GM21447 (cell line): ENCODE measurements around the gene EPC1.

Source experiments
- ATAC-seq: cut with Tn5 transposase; IDR thresholded peaks from one replicate; pipeline ENCODE4 v1.9.1; 2021; ENCODE audit not compliant: unreplicated experiment

EPC1 gene

DNA sequence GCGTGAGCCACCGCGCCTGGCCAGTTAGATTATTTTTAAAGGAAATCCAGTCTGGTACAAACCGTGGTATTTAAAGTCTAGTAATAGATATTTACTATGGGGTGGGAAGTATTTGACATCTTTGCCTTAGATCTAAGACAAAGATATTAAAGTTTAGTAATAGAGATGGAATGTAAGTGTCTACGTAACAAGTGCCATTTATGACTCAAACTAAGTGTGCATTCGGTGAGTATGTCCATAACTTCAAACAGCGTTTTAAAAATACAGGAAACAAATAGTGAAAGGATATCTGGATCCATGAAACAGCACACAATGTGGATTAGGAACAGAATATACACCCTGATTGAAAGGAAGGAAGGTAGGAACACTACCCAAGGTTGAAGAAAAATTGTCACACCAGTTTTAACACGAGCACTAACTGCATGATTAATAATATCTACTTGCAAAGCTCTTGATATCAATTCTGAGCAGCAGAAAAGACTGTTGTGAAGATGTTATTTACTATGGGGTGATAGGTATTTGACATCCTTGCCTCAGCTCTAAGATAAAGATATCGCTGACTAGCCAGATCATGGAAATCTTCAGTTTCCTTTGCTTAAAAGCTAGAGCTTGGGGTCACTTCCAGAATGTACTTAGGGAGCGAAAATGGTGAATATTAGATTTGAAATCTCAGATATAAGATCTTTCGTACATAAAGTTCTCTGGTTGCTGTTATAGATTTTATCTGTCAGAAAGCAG is 48.7 kb downstream of the EPC1 start:
- no peak for ATAC-seq

DNA sequence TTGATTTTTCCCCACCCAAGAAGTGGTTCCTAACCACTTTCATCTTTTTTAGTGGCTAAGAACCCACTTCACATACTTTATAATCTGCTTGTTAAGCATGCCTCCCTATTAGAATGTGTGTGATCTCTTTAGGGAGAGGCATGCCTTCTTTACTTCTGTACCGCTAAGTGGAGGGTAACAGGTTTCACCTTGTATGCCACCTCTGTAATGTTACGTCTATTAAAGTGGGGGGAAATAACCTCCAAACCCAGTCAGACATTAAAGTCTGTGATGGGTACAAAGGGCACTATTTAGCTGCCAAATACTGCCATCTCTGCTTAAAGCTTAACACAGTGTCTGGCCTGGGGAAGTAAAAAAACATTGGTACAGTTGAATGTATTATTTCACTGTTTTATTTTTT is 51.9 kb downstream of the EPC1 start:
- ATAC-seq = no peak

DNA sequence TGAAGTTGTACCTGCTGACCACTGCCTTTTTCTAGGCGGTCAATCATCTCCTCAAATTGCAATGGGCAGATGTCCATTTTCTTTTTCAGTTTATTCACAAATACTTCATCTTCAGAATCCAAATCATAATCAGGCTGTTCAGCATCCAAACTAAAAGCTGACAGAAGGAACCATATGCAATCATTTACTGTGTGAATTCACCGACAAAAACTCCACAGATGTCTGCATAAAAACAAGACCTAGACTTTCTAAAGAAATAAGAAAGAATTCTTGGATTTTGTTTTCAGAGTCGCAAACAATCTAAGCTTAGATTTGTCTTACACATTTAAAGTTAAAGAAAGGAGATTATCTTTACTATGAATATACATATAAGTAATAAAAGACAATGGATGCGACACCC is 53.4 kb downstream of the EPC1 start:
- no peak for ATAC-seq

DNA sequence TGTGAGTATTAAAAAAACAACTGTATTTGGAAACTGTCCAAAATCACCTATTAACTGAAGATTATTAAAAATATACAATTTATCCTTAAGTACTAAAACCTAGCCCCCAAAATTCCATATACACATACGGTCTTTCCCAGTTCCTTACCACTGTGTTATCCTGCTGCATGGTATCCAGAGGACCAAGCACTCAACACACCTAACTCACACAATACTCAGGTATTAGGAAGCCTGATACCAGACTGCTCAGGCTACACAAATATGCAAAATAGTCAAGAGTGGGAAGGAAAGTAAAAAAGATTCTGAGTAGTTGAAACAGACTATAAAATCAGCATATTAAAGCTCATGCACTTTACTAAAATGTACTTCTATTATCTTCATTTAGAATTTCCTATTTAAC is 67.2 kb downstream of the EPC1 start:
- no peak for ATAC-seq

DNA sequence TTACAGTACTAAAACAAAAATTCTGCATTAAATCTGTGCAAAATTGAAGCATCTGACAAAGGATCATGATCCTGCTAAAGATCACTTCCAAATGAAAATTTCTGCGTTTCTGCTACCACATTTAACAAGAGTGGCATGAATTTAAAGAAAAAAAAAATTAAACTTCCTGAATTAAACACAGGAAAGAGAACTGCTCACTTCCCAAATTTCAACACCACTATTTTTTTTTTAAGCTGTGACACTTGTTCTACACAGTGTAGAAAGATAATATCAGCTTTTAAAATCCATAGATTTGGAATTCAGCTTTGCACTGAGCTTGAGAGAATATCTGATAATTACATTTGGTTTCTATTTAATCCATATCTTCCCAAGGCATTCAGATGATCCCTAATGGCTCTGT is 73.6 kb downstream of the EPC1 start:
- no peak for ATAC-seq

DNA sequence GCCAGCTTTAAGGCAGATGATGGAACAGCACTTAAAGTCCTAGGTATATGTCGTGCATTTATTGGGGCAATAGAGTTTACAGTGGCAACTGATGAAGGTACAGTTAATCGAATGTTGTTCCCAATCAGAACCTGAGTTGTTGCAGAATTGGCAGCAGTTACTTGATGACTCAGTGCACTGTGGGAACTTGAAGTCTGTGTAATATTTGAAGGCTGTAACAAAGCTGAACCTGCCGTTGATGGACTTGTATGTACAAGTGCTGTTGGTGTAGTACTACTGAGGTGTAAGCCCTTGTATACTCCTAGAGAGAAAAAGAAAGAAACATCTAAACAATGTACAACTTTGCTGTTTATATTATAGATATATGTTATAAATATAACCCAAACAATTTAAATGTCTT is 75.3 kb downstream of the EPC1 start:
- ATAC-seq = no peak

DNA sequence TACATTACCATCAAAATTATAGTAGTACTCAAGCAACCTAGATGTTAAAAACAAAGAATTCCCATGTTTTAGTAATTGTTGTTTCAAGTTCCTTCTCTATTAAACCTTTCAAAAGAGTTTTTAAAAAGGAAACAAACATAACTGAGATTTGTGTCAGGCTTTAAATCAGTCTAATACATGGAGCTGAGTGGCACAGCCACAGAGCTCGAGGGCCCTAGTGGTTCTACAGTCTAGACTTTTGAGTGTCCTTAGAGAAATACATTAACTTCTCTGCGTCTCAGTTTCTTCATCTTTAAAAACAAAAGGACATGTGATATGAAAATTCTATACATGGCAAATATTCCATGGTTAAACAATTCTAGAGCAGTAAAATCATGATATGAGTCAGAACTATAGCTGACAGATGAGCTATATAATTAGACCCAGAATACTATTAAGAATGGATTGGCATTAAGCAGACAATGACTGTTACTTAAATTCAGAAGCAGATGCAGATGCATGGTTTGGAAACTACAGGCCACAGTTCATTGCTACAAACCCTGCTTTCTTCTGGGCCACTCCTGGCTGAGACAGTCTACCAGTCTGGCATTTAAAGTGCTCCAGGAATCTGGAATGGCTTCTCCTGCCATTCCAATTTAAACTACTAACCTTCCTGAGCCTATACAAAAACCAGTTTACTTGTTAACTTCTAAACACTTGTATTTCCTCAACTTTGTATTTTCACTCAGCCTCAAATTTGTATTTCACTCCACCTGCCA is 77.4 kb downstream of the EPC1 start:
- ATAC-seq = no peak

DNA sequence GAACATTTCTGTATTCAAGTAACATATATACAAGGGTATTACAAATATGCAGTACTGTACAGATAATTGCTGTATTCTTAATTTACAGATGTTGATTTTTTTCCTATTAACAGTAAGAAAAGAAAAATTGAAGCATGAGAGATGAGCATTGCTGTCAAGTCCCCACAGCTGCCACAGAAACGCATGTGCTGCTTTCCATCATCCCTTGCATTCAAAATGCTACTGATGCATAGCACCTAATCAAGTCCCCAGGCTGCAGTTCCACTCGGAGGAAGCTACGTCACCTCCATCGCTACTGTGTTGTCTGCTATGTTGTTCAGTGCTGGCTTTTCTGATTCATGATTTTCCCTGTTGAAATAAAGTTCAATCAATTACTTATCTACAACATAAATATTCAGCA is 78.2 kb downstream of the EPC1 start:
- ATAC-seq = no peak

DNA sequence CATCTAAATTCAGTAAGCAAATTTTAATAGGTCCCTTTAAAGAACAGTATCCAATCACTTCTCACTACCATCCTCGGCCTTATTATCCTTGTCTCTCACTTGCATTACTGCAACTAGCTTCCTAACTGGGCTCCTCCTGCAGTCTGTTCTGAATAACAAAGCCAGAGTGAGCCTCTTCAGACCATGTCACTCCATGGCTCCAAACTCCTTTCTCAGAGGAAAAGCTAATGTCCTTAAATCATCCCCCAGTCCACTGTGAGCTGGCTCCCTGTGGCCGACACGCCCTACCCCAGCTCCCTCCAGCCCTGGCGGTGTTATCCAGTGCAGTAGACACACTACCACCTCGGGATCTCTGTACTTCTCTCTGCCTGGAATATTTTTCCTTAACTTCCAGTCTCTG is 80.0 kb downstream of the EPC1 start:
- no peak for ATAC-seq

DNA sequence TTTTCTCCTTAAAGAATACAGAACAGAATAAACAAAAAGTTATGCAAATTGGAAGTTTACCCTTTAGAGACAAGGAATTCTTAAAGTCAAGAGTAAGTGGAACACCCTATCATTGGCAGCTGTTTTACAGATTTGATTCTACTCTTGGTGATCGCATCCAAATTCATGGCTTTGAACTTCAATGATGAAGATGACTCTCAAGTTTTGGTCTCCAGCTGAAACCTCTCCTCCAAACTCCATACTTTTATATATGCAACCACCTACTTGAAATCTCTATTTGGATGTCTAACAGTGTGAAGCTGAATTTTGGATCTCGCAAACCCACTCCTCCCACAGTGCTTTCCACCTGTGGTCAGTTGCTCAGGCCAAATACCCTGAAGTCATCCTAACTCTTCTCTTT is 80.4 kb downstream of the EPC1 start:
- ATAC-seq = no peak

DNA sequence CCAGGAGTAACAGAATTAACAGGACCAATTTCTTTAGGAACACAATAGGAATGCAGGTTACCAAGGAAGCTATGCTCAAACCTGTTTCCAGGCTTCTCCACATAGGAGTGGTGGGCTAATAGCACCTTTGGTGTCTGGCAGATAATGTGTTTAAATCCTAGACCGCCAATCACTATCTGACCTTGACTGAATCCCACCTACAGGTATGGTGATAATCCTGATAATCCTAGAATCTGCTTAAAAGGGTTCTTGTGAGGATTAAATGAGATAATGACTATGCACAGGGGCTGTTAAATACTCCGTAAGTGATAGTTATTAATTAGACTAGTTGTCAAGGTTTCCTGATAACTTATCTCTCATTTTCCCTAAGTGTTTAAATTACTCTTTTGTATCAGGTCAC is 81.2 kb downstream of the EPC1 start:
- ATAC-seq = no peak

DNA sequence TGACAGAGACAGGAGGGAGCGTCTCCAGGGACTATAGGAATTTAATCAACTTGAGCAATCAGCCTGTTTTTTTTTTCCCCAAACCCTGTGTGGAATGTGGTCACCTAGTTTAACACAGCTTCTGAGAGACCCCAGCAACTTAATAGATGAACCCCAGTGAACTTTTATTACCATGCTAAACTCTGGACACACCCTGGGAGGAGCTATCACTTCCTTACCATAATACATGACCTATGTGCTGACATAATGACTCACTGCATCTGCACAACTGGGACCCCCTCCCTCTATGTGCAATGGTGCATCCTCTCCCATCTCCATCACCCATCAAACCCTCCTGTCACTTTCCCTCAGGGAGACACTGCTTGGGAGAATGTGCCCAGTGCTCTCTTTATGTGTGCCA is 83.7 kb downstream of the EPC1 start:
- ATAC-seq = no peak

DNA sequence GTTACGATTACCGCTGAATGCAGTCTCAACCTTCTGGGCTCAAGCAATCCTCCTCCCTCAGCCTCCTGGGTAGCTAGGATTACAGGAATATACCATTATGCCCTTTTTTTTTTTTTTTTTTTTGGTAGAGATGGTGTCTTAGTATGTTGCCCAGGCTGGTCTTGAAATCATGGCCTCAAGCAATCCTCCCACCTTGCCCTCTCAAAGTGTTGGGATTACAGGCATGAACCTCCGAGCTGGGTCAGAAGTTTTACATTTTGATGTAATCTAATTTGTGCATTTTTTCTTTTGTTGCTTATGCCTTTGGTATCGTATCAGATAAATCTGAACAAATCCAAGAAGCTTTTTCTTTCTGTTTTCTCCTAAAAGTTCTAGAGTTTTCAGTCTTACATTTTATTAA is 87.4 kb downstream of the EPC1 start:
- no peak for ATAC-seq

DNA sequence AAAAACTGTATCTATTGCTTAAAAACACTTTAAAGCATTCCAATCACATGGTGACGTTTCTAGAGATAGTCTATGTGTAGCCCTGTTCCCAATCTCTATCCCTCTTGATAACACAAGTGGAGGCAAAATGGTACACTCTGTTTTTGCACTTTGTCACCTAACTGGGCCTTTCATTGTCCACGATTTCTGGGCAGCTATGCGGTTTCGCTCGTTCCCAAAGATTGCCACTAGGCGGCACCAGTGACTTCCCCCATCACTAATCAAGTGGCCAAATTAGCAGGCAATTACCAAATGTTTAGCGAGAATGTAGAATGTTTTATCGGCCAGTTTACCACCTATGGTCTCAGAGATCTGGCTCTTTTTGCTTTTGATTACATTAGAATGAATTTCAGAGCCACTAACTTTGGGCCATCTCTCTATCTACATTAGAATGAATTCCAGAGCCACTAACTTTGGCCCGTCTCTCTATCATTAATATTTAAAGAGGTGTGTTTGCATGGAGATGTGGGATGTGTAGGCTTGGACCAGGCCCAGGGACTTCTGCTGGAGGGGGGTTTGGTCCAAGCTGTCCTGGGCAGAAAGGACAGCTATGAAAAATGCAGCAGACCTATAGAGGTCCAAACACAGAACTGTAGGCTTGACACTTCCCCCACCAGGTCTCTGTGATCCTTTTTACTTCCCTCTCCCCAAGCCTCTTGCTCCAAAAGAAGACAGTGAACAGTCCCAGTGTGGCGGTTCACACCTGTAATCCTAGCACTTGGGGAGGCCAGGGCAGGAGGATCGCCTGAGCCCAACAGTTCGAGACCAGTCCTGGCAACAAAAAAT is 90.1 kb downstream of the EPC1 start:
- peak; percentile 70 for ATAC-seq

DNA sequence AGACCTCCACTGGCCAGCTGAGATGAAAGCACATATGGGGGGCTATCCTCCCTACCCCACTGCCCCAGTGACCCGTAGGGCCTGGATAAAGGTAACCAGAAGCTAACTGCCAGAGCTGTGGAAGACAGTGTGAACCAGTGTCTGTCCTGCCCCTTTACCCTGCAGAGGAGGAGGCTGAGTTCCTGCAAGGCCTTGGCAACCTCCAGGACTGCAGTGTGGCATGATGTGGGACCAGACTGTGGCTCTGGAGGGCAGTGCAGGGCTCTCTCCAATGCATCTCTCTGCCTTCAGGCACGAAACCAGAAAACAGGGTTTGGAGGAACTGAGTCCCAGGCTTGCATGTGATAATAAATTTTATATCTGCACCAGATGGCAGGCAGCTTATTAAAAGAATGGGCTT is 93.1 kb downstream of the EPC1 start:
- no peak for ATAC-seq

DNA sequence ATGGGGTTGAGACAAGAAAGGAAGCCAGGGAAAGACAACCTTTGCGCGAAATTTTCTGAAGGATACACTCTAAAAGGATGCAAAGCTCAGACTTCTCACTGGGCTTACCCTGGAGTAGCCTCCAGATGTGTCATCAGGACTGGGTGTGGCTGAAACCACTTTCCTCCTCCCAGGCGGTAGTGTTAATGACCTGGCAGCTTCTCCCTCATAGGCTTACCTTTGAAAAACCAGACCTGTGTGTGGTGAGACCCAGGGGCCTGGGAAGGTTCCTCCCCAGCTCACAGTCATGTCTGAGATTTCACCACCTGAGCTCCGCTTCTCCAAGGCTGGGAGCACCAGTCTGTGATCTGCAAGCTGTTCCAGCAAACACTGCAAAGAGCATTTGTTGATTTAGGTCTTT is 93.7 kb downstream of the EPC1 start:
- no peak for ATAC-seq

DNA sequence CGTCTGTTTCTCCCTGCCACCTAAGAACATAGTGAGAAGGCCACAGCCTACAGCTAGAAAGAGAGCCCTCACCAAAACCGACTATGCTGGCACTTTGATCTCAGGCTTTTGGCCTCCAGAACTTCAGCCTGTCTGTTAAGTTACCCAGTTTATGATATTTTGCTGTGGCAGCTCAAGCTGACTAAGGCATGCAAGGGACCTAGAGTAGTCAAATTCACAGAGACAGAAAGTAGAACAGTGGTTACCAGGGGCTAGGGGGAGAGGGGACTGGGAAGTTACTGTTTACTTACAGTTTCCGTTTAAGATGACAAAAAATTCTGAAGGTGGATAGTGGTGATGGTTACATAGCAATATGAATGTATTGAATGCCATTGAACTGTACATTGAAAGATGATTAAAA is 96.5 kb downstream of the EPC1 start:
- peak; percentile 80 for ATAC-seq

DNA sequence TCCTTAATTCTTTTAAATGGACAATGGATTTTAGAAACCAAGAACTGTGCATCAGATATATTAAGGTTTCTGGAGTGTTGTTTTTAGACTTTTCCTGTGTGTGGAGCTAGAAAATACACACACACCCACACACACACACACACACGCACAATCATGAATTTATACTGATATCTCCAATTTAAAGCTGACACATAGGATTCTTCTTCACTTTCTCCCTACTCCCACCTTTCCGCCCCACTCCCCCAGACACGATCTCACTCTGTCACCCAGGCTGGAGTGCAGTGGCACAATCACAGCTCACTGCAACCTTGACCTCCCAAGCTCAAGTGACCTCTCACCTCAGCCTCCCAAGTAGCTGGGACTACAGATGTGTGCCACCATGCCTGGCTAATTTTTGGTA is 100.3 kb downstream of the EPC1 start:
- no peak for ATAC-seq

DNA sequence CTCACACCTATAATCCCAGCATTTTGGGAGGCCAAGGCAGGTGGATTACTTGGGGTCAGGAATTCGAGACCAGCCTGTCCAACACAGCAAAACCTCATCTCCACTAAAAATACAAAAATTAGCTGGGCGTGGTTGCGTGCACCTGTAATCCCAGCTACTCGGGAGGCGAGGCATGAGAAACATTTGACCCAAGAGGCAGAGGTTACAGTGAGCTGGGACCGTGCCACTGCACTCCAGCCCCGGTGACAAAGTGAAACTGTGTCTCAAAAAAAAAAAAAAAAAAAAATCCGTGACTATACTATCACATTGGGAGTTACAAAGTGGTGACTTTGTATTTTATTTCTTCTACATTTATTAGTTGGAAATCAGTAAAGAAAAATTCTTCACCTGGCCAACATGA is 101.2 kb downstream of the EPC1 start:
- ATAC-seq = no peak

DNA sequence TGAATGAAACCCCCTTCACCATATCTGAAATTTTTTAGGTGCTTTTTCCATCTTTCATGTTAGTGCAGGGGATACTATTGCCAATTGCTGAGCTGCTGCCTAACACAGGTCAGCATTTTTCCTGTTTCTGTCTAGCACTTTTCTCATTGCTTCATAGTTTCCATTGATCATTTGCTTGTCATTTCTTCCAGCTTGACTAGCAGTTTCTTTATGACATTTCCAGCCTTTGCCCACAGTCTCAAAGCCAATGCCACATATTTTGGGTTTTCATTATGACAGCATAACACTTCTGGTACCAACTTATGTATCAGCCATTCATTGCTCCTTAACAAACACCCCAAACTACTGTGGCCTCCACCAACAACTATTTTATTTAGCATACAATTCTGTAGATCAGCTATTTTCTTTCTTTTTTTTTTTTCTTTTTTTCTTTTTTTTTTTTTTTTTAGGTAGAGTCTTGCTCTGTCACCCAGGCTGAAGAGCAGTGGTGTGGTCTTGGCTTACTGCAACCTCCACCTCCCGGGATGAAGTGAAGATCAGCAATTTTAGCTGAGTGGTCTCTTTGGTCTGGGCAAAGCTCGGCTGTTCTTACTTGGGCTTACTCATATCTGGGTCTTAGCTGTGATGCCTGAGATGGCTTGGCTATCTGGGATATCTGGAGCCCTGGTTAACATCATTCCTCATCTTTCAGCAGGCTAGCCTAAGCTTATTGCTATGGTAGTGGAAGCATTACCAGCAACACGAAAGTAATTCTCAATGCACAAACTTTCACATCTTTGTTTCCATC is 102.3 kb downstream of the EPC1 start:
- no peak for ATAC-seq

DNA sequence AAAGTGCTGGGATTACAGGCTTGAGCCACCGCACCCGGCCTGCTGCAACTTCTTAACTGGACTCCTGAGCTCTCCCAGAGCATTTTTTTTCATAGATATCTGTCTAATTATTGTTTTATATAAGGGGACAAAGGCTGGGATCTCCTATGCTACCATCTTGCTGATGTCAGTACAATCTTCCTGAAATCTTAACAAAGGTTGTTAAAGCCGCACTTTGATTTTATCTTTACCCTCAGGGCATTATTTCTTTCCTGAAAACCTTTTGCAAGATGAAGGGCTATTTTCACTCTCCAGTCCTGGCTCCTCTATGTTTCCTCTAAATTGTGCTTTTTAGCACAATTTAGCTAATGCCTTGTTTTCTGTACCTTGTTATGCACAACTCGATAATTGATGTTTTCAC is 102.9 kb downstream of the EPC1 start:
- no peak for ATAC-seq
